ENCODE results near the gene FGR.

The FGR gene

GRCh38 chr1:27600498-27601175 lies 34.3 kb downstream of the FGR start:
- peak in 1 of 14 donors; percentile 12 for DNase-seq

GRCh38 chr1:27599605-27600497 lies 35.1 kb downstream of the FGR start:
- peak in 1 of 14 donors; percentile 45 for DNase-seq

DNA sequence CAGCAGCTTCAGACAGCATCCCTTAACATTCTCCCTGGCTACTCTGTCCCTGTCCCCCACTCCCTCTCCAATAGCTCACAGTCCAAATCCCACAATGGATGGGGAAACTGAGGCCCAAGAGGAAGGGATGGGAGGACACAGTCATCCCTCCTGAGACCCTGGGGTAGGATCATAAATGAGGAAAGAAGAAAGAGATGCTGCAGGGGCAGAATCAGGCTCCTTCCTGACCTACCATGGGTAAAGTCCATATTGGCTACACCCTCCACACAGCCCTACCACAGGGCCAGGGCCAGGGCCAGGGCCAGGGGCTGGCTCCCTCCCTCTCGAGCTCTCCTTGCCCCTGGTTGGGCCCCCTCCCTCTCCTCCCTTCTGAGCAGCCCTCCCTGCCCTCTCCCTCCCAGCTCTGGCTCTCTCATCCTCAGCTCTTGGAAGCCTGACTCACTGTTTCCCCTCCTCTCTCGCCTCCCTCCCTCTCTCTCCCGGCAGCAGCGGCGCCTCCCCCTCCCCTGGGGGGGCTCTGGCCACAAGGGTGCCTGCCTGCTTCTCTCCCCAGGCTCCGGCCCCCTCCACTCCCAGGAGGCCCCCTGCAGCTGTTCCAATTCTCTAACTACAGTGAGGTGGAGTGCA lies 36.0 kb downstream of the FGR start:
- DNase-seq, result peak in 9 of 14 donors; percentile 27 to 90 (median 42)

DNA sequence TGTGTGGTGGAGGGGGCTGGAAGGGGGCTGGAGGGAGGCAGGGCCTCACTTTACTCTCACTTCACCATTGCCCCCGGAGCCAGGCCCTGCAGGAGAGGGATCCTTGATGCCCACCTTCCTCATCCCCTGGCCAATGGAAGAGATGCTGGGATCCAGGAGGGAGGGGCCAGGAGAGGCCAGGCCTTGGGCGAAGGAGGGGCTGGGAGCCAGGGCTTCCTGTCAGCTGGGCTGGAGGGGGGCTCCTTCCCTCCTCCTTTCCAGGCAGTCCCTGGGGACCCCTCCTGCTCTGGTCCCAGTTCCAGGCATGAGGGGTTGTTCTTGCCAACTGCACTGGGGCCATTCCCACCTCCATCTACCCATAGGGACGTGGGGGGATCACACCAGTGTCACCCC lies 36.7 kb downstream of the FGR start:
- DNase-seq, result peak in 1 of 14 donors; percentile 70

GRCh38 chr1:27597516-27598294 lies 37.3 kb downstream of the FGR start:
- DNase-seq, result no peak

GRCh38 chr1:27596986-27597385 lies 38.0 kb downstream of the FGR start:
- DNase-seq, result no peak

- DNase-seq, result no peak
Observed at GRCh38 chr1:27596261-27596660, 38.7 kb downstream of the FGR start.

DNA sequence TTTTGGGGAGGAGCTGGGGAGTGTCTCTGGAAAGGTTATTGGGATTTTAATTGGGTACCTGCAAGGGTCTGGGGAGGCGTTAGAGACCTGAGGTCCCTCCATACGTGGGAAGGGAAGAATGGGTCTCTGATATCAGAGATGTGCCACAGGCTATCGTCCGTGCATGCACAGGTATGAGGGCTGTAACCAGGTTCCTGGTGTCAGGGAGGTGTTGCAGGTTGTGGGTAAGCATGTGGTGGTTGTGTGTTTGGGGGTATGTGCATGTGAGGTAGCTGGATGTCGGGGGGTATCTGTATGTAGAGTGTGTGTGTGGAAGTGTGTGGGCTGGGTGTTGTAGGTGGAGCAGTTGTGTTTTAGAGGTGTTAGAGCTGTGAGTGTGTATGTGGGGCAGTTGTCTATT lies 39.4 kb downstream of the FGR start:
- no peak for DNase-seq

- DNase-seq, result no peak
Observed at GRCh38 chr1:27594564-27595510, 40.1 kb downstream of the FGR start.

DNA sequence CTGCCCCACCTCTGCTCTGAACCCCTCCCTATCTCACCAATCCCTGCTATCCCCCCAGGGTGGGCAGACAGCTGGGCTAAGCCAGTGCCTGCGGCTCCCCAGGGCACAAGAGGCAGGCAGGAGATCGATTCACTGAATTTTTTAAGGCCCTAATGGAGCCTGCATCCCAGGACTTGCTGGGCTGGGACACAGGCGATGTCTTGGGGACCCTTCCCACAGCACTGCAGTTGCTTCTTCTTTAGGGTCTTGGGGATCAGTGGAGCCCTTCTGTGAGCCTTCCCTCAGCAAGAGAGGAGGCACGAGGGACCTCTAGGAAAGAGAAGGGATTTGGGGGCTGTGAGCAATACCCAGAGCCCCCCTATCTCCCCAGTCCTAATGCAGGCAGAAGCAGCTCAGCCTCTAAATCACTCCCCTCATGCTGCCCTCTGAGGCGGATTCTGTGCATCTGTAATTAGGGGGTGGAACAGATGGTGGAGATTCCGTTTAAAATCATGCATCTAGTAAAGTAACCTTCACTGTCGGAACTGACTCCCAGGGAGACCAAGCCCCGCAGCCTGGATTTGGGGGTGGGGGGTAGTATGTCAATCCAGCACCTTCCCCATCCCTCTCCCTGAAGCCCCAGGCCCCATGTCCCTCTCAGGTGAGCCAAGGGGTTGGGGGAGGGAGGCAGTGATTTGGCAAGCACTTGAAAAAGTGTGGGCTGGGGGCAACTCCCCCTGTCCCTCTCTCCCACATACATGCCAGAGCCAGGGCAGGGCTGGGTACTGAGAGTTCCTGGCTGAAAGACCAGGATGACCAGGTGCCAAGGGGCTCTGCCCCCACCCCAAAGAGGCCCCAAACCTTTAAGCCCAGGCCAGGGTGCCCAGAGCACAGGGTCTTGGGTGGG lies 41.1 kb downstream of the FGR start:
- DNase-seq, result no peak

- DNase-seq, result no peak
Observed at GRCh38 chr1:27592931-27593677, 41.9 kb downstream of the FGR start.

- DNase-seq, result no peak
Observed at GRCh38 chr1:27592232-27592930, 42.6 kb downstream of the FGR start.

DNA sequence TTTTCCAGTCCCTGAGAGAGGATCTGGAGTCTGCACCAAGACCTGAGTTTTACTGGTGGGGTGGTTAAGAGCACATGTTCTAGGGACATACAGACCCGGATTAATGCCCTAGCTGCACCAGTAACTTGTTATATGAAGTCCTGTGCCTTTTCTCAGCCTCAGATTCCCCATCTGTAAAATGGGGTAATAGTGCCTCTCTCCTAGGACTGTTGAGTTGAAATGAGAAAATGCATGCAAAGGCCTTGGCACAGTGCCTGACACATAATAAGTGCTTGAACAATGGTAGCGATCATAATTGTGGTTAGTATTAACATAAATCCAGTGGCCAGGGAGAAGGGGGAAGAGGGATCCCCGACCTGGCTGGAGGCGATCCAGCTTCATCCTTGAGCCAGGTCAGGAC lies 43.4 kb downstream of the FGR start:
- DNase-seq, result no peak

DNA sequence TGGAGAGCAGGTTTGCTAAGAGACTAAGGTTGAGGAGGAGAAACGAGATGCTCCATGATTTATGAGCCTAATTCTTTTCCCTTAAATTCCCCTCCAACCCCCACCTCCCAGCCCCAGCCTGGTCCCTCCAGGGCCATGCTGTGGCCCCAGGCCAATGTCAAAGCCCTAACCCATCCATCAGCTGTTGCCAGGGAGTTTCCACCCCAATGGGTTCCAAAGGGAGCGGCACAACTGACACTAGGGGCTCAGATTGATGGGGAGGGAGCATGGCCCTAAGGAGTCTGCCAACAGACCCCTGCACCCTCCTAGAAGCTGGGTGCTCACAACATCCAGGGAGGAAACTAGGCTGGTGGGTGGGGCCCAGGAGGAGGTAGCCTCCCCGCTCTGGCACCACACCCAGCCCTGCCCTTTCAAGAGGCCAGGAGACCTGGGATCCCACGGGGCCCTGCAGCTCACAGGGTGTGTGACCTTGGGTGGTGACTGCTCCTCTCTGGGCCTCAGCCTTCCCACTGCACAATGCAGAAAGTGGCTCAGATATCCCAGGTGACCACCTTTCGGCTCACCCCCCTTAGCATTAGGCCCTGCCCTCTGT lies 44.0 kb downstream of the FGR start:
- DNase-seq, result no peak

DNA sequence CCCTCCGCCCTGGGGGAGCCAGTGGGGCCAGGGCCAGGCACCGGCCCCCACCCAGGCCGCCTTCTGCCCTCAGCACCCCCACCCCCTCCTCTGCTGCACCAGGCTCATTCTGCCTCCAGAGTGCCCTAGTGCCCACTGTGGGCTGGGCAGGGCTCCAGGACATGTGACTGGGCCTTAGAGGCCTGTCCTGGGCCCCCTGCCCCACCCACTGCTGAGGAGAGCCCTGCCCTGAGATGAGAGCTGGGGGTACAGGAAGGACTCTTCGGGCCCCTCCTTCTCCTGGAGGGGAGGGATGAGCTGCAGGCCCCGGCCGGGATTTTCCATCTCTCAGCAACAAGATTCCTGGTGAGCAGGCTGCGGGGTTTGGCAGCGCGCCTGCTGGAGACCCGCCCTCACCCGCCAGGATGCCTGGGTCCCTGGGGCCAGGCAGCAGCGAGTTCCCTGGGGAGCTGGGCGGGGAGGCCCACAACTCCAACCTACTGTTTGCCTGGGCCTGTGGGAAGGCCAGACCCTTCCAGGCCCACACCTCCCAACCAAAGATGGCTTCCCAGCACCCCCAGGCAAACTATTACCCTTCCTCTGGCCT lies 45.1 kb downstream of the FGR start:
- DNase-seq, result peak in 9 of 14 donors; percentile 7 to 83 (median 42)

DNA sequence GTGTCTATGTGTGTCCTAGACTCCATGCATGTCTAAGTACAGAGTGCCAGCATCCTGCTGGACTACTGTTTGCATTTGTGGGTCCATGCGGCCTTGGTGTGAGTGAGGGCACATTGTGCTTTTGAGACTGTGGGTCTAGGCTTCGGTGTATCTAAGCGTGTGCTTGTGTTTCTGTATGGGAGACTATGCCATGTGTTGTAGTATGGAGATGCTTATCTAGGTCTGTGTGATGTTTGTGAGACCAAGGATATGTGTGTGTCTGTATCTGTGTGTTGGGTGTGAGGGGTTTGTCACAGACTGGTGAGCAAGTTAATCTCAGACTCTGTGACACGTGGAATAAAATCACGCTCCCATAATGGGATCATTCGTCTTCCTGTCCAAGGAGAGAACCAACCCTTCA lies 45.5 kb downstream of the FGR start:
- DNase-seq, result no peak

GRCh38 chr1:27588256-27589232 lies 46.4 kb downstream of the FGR start:
- no peak for DNase-seq

All from C1 segment of cervical spinal cord (tissue), 14 donors.